H1 (cell line): ENCODE measurements around the gene CSF1. TPM values are rescaled to one million over a fixed set of nuclear protein-coding genes. Genes with fewer than 3 reads are reported as not detected.

Source experiments
- CTCF ChIA-PET: fragments of 300-600 bp; sonication (Branson Sonifier 250); formaldehyde crosslinking; loops from one replicate; lab custom pipeline; 2021; ENCODE audit not compliant: partially characterized antibody; lab: Charles Lee
- POLR2A ChIA-PET: fragments of 300-600 bp; sonication (Branson Sonifier 250); formaldehyde crosslinking; loops from one replicate; lab custom pipeline; 2021; ENCODE audit warnings: inconsistent platforms; ENCODE audit not compliant: partially characterized antibody; lab: Charles Lee
- DNase-seq, 2 experiments: peaks; one replicate each; pipeline versions ENCODE4 v3.0.0 to v3.0.0-alpha.2; 2010 to 2022; ENCODE audit warnings: low spot score in 2 of 2, low read depth in 1 of 2, mixed read lengths in 1 of 2
- FAIRE-seq: peaks from 2 replicates; lab custom pipeline; 2011; peaks lifted over from hg19 to GRCh38; lab: Jason Lieb, UNC
- H2AFZ ChIP-seq: 2 replicates; pipeline ENCODE4 v1.8.1; 2012; ENCODE audit warnings: low read length, inconsistent platforms
- H2AK5ac ChIP-seq: 2 replicates; pipeline ENCODE4 v1.6.1; 2013; ENCODE audit warnings: low read depth, low read length
- H2BK120ac ChIP-seq: replicated peaks from 2 replicates; pipeline ENCODE3; 2013; ENCODE audit warnings: low read depth, low read length, inconsistent platforms
- H2BK12ac ChIP-seq: 2 replicates; pipeline ENCODE4 v1.6.1; 2013; ENCODE audit warnings: low read depth, low read length
- H2BK15ac ChIP-seq: 2 replicates; pipeline ENCODE4 v1.6.1; 2013; ENCODE audit warnings: low read length
- H2BK20ac ChIP-seq: 2 replicates; pipeline ENCODE4 v1.6.1; 2013; ENCODE audit warnings: low read length
- H2BK5ac ChIP-seq: 2 replicates; pipeline ENCODE4 v1.6.1; 2013; ENCODE audit warnings: low read depth, low read length
- H3K14ac ChIP-seq: 2 replicates; pipeline ENCODE4 v1.6.1; 2013; ENCODE audit warnings: inconsistent platforms; ENCODE audit not compliant: insufficient read length
- H3K18ac ChIP-seq: 2 replicates; pipeline ENCODE4 v1.6.1; 2013; ENCODE audit warnings: low read length; ENCODE audit errors: extremely low read depth
- H3K23ac ChIP-seq: 2 replicates; pipeline ENCODE4 v1.6.1; 2013; ENCODE audit warnings: inconsistent platforms; ENCODE audit not compliant: insufficient read length
- H3K23me2 ChIP-seq: 2 replicates; pipeline ENCODE4 v1.6.1; 2013; ENCODE audit warnings: low read depth, low read length
- H3K27ac ChIP-seq: 2 replicates; pipeline ENCODE4 v1.6.1; 2011; ENCODE audit warnings: low read depth, low read length, inconsistent platforms
- H3K27me3 ChIP-seq, 4 experiments: replicated peaks in 1 of 4; 1 replicate in 1 of 4; 2 replicates in 3 of 4; pipeline versions ENCODE4 v1.6.1 to v1.8.1; 2011 to 2013; ENCODE audit warnings: low read length in 3 of 4, mild to moderate bottlenecking in 3 of 4, inconsistent platforms in 2 of 4, mixed read lengths in 2 of 4, moderate library complexity in 1 of 4; ENCODE audit not compliant: control insufficient read depth in 3 of 4, insufficient read depth in 3 of 4; ENCODE audit errors: extremely low read depth in 1 of 4
- H3K36me3 ChIP-seq, 4 experiments: 2 replicates each; pipeline versions ENCODE4 v1.6.1 to v1.8.1; 2011 to 2013; ENCODE audit warnings: mild to moderate bottlenecking in 4 of 4, low read length in 3 of 4, moderate library complexity in 2 of 4, control low read depth in 1 of 4, inconsistent platforms in 1 of 4; ENCODE audit not compliant: insufficient read depth in 4 of 4, control insufficient read depth in 2 of 4
- H3K4ac ChIP-seq: replicated peaks from 2 replicates; pipeline ENCODE3; 2013; ENCODE audit warnings: low read length, low read depth, mixed read lengths, inconsistent platforms; ENCODE audit not compliant: insufficient read length
- H3K4me1 ChIP-seq, 4 experiments: replicated peaks in 1 of 4; 1 replicate in 1 of 4; 2 replicates in 3 of 4; pipeline versions ENCODE4 v1.6.1 to v1.8.1; 2011 to 2013; ENCODE audit warnings: low read length in 3 of 4, inconsistent platforms in 2 of 4, mixed read lengths in 1 of 4; ENCODE audit not compliant: insufficient read depth in 4 of 4, control insufficient read depth in 3 of 4
- H3K4me2 ChIP-seq, 2 experiments: 2 replicates each; pipeline versions ENCODE4 v1.6.1 to v1.8.1; 2011 to 2013; ENCODE audit warnings: low read depth in 2 of 2, low read length in 2 of 2, control low read depth in 1 of 2, inconsistent platforms in 1 of 2, mild to moderate bottlenecking in 1 of 2; ENCODE audit not compliant: insufficient read depth in 1 of 2
- H3K4me3 ChIP-seq, 4 experiments: fragments of 200-600, 300-600 bp in 1 of 4; sonication (generic), shearing (Covaris generic), sonication (Bioruptor Twin) in 1 of 4; 2 replicates each; pipeline versions ENCODE4 v1.5.1 to v1.8.1; 2011 to 2016; ENCODE audit warnings: low read length in 4 of 4, low read depth in 3 of 4, control low read depth in 2 of 4, inconsistent platforms in 2 of 4, mild to moderate bottlenecking in 2 of 4, mixed read lengths in 1 of 4, moderate library complexity in 1 of 4; ENCODE audit not compliant: insufficient read depth in 2 of 4; ENCODE audit errors: extremely low read depth in 1 of 4
- H3K56ac ChIP-seq: replicated peaks from 2 replicates; pipeline ENCODE3; 2013; ENCODE audit warnings: low read depth, mild to moderate bottlenecking, mixed read lengths, low read length, inconsistent platforms; ENCODE audit not compliant: insufficient read length
- H3K79me1 ChIP-seq: 2 replicates; pipeline ENCODE4 v1.6.1; 2013; ENCODE audit warnings: low read depth, low read length, control low read depth
- H3K79me2 ChIP-seq, 2 experiments: 2 replicates each; pipeline versions ENCODE4 v1.6.1 to v1.8.1; 2012 to 2013; ENCODE audit warnings: low read length in 2 of 2, mild to moderate bottlenecking in 2 of 2, inconsistent platforms in 1 of 2; ENCODE audit not compliant: insufficient read depth in 2 of 2, control insufficient read depth in 1 of 2
- H3K9ac ChIP-seq, 4 experiments: replicated peaks in 1 of 4; 1 replicate in 1 of 4; 2 replicates in 3 of 4; pipeline versions ENCODE4 v1.6.1 to v1.8.1; 2011 to 2013; ENCODE audit warnings: low read depth in 3 of 4, low read length in 3 of 4, control low read depth in 2 of 4, mild to moderate bottlenecking in 2 of 4, moderate library complexity in 2 of 4, inconsistent platforms in 1 of 4; ENCODE audit errors: extremely low read depth in 1 of 4
- H3K9me3 ChIP-seq, 2 experiments: 2 replicates each; pipeline versions ENCODE4 v1.6.1 to v1.8.1; 2012 to 2013; ENCODE audit warnings: mild to moderate bottlenecking in 2 of 2, moderate library complexity in 2 of 2, control low read depth in 1 of 2, inconsistent platforms in 1 of 2, low read depth in 1 of 2, low read length in 1 of 2, mixed read lengths in 1 of 2; ENCODE audit not compliant: insufficient read depth in 2 of 2
- H4K20me1 ChIP-seq, 2 experiments: replicated peaks in 1 of 2; 2 replicates each; pipeline versions ENCODE3 to v1.8.1; 2011 to 2013; ENCODE audit warnings: inconsistent platforms in 2 of 2, low read length in 2 of 2, mild to moderate bottlenecking in 1 of 2; ENCODE audit not compliant: insufficient read depth in 2 of 2, control insufficient read depth in 1 of 2
- H4K5ac ChIP-seq: 2 replicates; pipeline ENCODE4 v1.6.1; 2013; ENCODE audit warnings: low read length, low read depth, mixed read lengths, inconsistent platforms; ENCODE audit not compliant: insufficient read length
- H4K8ac ChIP-seq: 2 replicates; pipeline ENCODE4 v1.8.0; 2013; ENCODE audit warnings: mild to moderate bottlenecking, moderate library complexity, low read length, inconsistent platforms; ENCODE audit not compliant: insufficient read depth; ENCODE audit errors: extremely low read depth
- H4K91ac ChIP-seq: replicated peaks from 2 replicates; pipeline ENCODE3; 2013; ENCODE audit warnings: low read length, mixed read lengths, inconsistent platforms; ENCODE audit not compliant: insufficient read length
- KDM4A ChIP-seq: IDR thresholded peaks from one replicate; pipeline ENCODE4 v1.7.1; 2012; ENCODE audit warnings: low read depth, mild to moderate bottlenecking, moderate library complexity, low read length, inconsistent platforms; ENCODE audit not compliant: severe bottlenecking
- WGBS, 2 experiments: shearing (Covaris generic) in 1 of 2; methylation state at CpG; one replicate each; pipeline versions ENCODE4 v1.1.6 to v1.1.7; 2013 to 2015; ENCODE audit warnings: low lambda C conversion rate in 2 of 2, mixed read lengths in 2 of 2, inconsistent platforms in 1 of 2, low coverage in 1 of 2, missing lambda C conversion rate in 1 of 2; ENCODE audit not compliant: insufficient replicate concordance in 2 of 2, insufficient coverage in 1 of 2, insufficient read length in 1 of 2; ENCODE audit errors: extremely low coverage in 1 of 2, missing lambda C conversion rate in 1 of 2; 5-methylcytosine and 5-hydroxymethylcytosine counted together
- polyA plus RNA-seq, 7 experiments: library from polyadenylated mRNA; depleted of rRNA in 3 of 7; stranded (reverse) in 5 of 7; unstranded in 2 of 7; fragments of >200 nt in 5 of 7; fragments of 200-250 nt in 2 of 7; gene quantifications; 1 replicate in 5 of 7; 2 replicates in 1 of 7; 4 replicates in 1 of 7; pipeline versions ENCODE4 v1.2.1 to v1.2.3, GENCODE V29; 2011 to 2013; ENCODE audit warnings: missing spikeins in 2 of 7, mixed read lengths in 2 of 7
- total RNA-seq: library from RNA; stranded (reverse); fragmentation: NEBNext Ultra II Directional; extraction: Animal tissue kit (Norgen Biotek cat#: 25700); gene quantifications from 2 replicates; pipeline ENCODE4 v1.2.1, GENCODE V29; 2021

Gene CSF1
- total and polyA plus RNA-seq, 2 of the 8 experiments (the other 6 are each of a cell fraction or from before 2014, with no cell fraction given) = 3.3 to 5.4 TPM

- Histone ChIP-seq H3K18ac (peak overlapping the region; percentile 24; the same call in 1 of the 2 replicates), H4K91ac (no peak overlapping the region), H2BK120ac (peak overlapping the region; percentile 26), H2BK12ac (peak overlapping the region; percentile 10; the same call in 1 of the 2 replicates), H3K36me3 (no peaks in the 10 kb centered on the region), H3K27ac (no peak overlapping the region), H2BK5ac (no peak overlapping the region), H2BK20ac (peak overlapping the region; percentile 80; the same call in 1 of the 2 replicates), H3K79me2 (no peaks in the 10 kb centered on the region), H3K23ac (no peak overlapping the region), H3K4me3 (no peak overlapping the region), H3K27me3 (no peaks in the 10 kb centered on the region; a peak in 1 of 7 replicates), H4K8ac (no peak overlapping the region), H2BK15ac (no peak overlapping the region), H2AFZ (no peak overlapping the region), H3K9ac (no peak overlapping the region), H4K20me1 (no peaks in the 10 kb centered on the region), H3K23me2 (no peaks in the 10 kb centered on the region), H3K4me2 (no peak overlapping the region), H3K4me1 (peaks cover 7 to 27% (median 9%) of the 10 kb centered on the region in 4 experiments), H3K14ac (no peak overlapping the region), H3K9me3 (no peaks in the 10 kb centered on the region), H4K5ac (no peak overlapping the region), H3K79me1 (no peaks in the 10 kb centered on the region), H2AK5ac (no peak overlapping the region), H3K4ac (peak overlapping the region; percentile 29), H3K56ac (no peak overlapping the region)
- 87% methylated on average over 6 of the region's 8 CpGs; no CpG with 5 or more reads in 1 of the 2 experiments for WGBS, 2 experiments
- no peak for TF ChIP-seq KDM4A
- ChIA-PET CTCF (interaction anchor here (1.1 to 2.8 kb wide), 5 partner anchors 26 to 106 kb away, joined by 3 to 13 read pairs (median 6); partner anchors contain the start of gene AHCYL1), POLR2A (interaction anchor here (0.9 to 1.5 kb wide), 2 partner anchors 9 to 82 kb away, joined by 3 read pairs; no protein-coding TSS in a partner anchor)
- FAIRE-seq (no peak), DNase-seq (no peak)
Observed at GRCh38 chr1:109878531-109879104, 32.0 kb upstream of the CSF1 start.
